ENCODE results near the gene C10orf62.

GRCh38 chr10:97597778-97598177 is 8.3 kb downstream of the C10orf62 start:
- TF ChIP-seq ZNF654 (tag by site-specific recombination; IDR thresholded peaks at IDR 0.05; ENCODE audit: low read depth) (no peak), PRDM10 (tag by site-specific recombination; IDR thresholded peaks at IDR 0.05) (no peak), ZNF16 (tag by site-specific recombination; IDR thresholded peaks at IDR 0.05; ENCODE audit: low read depth) (no peak), OVOL3 (tag by site-specific recombination; IDR thresholded peaks at IDR 0.05) (no peak), ZNF10 (tag by site-specific recombination; IDR thresholded peaks at IDR 0.05) (no peak), ZNF777 (tag by site-specific recombination; IDR thresholded peaks at IDR 0.05; ENCODE audit: borderline replicate concordance) (no peak)
- TF ChIP-seq, protein P1, sequence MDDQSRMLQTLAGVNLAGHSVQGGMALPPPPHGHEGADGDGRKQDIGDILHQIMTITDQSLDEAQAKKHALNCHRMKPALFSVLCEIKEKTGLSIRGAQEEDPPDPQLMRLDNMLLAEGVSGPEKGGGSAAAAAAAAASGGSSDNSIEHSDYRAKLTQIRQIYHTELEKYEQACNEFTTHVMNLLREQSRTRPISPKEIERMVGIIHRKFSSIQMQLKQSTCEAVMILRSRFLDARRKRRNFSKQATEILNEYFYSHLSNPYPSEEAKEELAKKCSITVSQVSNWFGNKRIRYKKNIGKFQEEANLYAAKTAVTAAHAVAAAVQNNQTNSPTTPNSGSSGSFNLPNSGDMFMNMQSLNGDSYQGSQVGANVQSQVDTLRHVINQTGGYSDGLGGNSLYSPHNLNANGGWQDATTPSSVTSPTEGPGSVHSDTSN (CRISPR knock-in tag; IDR thresholded peaks at IDR 0.05) = no peak
- TF ChIP-seq, protein P2, sequence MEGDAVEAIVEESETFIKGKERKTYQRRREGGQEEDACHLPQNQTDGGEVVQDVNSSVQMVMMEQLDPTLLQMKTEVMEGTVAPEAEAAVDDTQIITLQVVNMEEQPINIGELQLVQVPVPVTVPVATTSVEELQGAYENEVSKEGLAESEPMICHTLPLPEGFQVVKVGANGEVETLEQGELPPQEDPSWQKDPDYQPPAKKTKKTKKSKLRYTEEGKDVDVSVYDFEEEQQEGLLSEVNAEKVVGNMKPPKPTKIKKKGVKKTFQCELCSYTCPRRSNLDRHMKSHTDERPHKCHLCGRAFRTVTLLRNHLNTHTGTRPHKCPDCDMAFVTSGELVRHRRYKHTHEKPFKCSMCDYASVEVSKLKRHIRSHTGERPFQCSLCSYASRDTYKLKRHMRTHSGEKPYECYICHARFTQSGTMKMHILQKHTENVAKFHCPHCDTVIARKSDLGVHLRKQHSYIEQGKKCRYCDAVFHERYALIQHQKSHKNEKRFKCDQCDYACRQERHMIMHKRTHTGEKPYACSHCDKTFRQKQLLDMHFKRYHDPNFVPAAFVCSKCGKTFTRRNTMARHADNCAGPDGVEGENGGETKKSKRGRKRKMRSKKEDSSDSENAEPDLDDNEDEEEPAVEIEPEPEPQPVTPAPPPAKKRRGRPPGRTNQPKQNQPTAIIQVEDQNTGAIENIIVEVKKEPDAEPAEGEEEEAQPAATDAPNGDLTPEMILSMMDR (tag by site-specific recombination; IDR thresholded peaks at IDR 0.05) = no peak

All from HEK293 (cell line).